Neural progenitor cell (in vitro differentiated cells): ENCODE results near the gene GJA1. TPM values are rescaled to one million over a fixed set of nuclear protein-coding genes. Genes with fewer than 3 reads are reported as not detected.

Experiments
- DNase-seq: peaks from one replicate; pipeline ENCODE4 v3.0.0-alpha.2; 2016; ENCODE audit warnings: low spot score
- H2AFZ ChIP-seq: fragments of 200-600 bp; sonication (generic); replicated peaks from 2 replicates; pipeline ENCODE4 v1.6.1; 2016; ENCODE audit warnings: antibody characterized with exemption
- H3F3A ChIP-seq: fragments of 200-600 bp; sonication (generic); 2 replicates; pipeline ENCODE4 v1.6.1; 2016; ENCODE audit warnings: antibody characterized with exemption, low read depth
- H3K27ac ChIP-seq: fragments of 200-600 bp; sonication (generic); 2 replicates; pipeline ENCODE4 v1.5.1; 2016; ENCODE audit warnings: mild to moderate bottlenecking
- H3K27me3 ChIP-seq: fragments of 200-600 bp; sonication (generic); 2 replicates; pipeline ENCODE4 v1.6.1; 2016; ENCODE audit warnings: mild to moderate bottlenecking, moderate library complexity
- H3K36me3 ChIP-seq: fragments of 200-600 bp; sonication (generic); 2 replicates; pipeline ENCODE4 v1.5.1; 2016
- H3K4me1 ChIP-seq: fragments of 200-600 bp; sonication (generic); 2 replicates; pipeline ENCODE4 v1.6.1; 2016; ENCODE audit warnings: mixed run types
- H3K4me2 ChIP-seq: fragments of 200-600 bp; sonication (generic); 2 replicates; pipeline ENCODE4 v1.6.1; 2016
- H3K4me3 ChIP-seq: fragments of 200-600 bp; sonication (generic); 2 replicates; pipeline ENCODE4 v1.5.1; 2016
- H3K79me2 ChIP-seq: fragments of 200-600 bp; sonication (generic); 2 replicates; pipeline ENCODE4 v1.6.1; 2016; ENCODE audit warnings: low read depth
- H3K9ac ChIP-seq: fragments of 200-600 bp; sonication (generic); 2 replicates; pipeline ENCODE4 v1.6.1; 2016
- H3K9me3 ChIP-seq: fragments of 200-600 bp; sonication (generic); 2 replicates; pipeline ENCODE4 v1.5.1; 2016; ENCODE audit warnings: low read depth
- H4K20me1 ChIP-seq: fragments of 200-600 bp; sonication (generic); 2 replicates; pipeline ENCODE4 v1.6.1; 2016; ENCODE audit warnings: low read depth
- H3K27ac Mint-ChIP-seq: 3 replicates; pipeline ENCODE4 v1.8.0; 2021; ENCODE audit warnings: mixed read lengths
- H3K27me3 Mint-ChIP-seq: 2 replicates; pipeline ENCODE4 v1.8.0; 2022; ENCODE audit warnings: low read depth, mild to moderate bottlenecking, inconsistent platforms, moderate library complexity, mixed read lengths; ENCODE audit not compliant: insufficient read depth
- H3K36me3 Mint-ChIP-seq: 3 replicates; pipeline ENCODE4 v1.8.0; 2021; ENCODE audit warnings: mixed read lengths
- H3K4me1 Mint-ChIP-seq: 3 replicates; pipeline ENCODE4 v1.8.0; 2021; ENCODE audit warnings: mixed read lengths
- H3K4me3 Mint-ChIP-seq: 3 replicates; pipeline ENCODE4 v1.8.0; 2021; ENCODE audit warnings: mild to moderate bottlenecking, moderate library complexity, mixed read lengths
- H3K9me3 Mint-ChIP-seq: 3 replicates; pipeline ENCODE4 v1.8.0; 2020; ENCODE audit warnings: mixed read lengths
- CTCF ChIP-seq: fragments of 200-600 bp; sonication (generic); IDR thresholded peaks from 2 replicates; pipeline ENCODE4 v1.5.1; 2017; ENCODE audit warnings: antibody characterized with exemption, mild to moderate bottlenecking
- EZH2 ChIP-seq: fragments of 200-600 bp; sonication (generic); IDR thresholded peaks from 2 replicates; pipeline ENCODE4 v1.6.1; 2017; ENCODE audit warnings: antibody characterized with exemption, mild to moderate bottlenecking, moderate library complexity
- EZH2phosphoT487 ChIP-seq: fragments of 200-600 bp; sonication (generic); IDR thresholded peaks from 2 replicates; pipeline ENCODE4 v1.6.1; 2017; ENCODE audit warnings: antibody characterized with exemption
- total RNA-seq: library from RNA; depleted of rRNA; stranded (reverse); fragments of >200 nt; gene quantifications from 2 replicates; pipeline ENCODE4 v1.2.3, GENCODE V29; 2015; ENCODE audit warnings: low replicate concordance

The GJA1 gene
- total RNA-seq, 1 donor from 2014 or later: 622 TPM

DNA sequence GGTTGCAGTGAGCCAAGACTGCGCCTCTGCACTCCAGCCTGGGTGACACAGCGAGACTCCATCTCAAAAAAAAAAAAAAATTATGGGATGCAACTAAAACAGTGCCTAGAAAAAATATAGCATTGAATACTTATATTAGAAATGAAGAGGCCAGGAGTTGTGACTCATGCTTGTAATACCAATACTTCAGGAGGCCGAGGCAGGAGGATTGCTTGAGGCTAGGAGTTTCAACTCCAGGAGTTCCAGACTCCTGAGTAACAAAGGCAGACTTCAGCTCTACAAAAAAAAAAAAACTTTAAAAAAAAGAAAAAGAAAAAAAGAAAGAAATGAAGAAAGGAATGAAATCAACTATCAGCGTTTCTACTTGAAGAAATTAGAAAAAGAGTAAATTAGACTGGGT lies 17.1 kb upstream of the GJA1 start:
- no peaks in the 10 kb centered on the region for H3F3A ChIP-seq
- Mint-ChIP-seq H3K4me3 (no peak overlapping the region), H3K4me1 (no peaks in the 10 kb centered on the region), H3K9me3 (peaks cover 2% of the 10 kb centered on the region), H3K27me3 (no peaks in the 10 kb centered on the region), H3K36me3 (no peaks in the 10 kb centered on the region), H3K27ac (no peak overlapping the region)
- H3K4me1 ChIP-seq: no peaks in the 10 kb centered on the region
- no peak for DNase-seq
- no peaks in the 10 kb centered on the region for H3K79me2 ChIP-seq
- H3K27ac ChIP-seq: no peak overlapping the region
- H4K20me1 ChIP-seq: no peaks in the 10 kb centered on the region
- H3K36me3 ChIP-seq: no peaks in the 10 kb centered on the region
- no peak overlapping the region for H3K4me3 ChIP-seq
- H3K9ac ChIP-seq: no peak overlapping the region
- no peaks in the 10 kb centered on the region for H3K9me3 ChIP-seq
- TF ChIP-seq EZH2 (no peak), EZH2phosphoT487 (no peak), CTCF (no peak)
- H3K27me3 ChIP-seq: no peaks in the 10 kb centered on the region
- no peak overlapping the region for H2AFZ ChIP-seq
- H3K4me2 ChIP-seq: no peak overlapping the region

GRCh38 chr6:121426686-121427085 lies 8.8 kb upstream of the GJA1 start:
- no peak for DNase-seq
- Histone ChIP-seq H3K4me3 (no peak overlapping the region), H4K20me1 (no peaks in the 10 kb centered on the region), H3K9ac (no peak overlapping the region), H3K36me3 (no peaks in the 10 kb centered on the region), H3K27ac (no peak overlapping the region), H3K79me2 (no peaks in the 10 kb centered on the region), H3K4me1 (peaks cover 11% of the 10 kb centered on the region), H3K9me3 (no peaks in the 10 kb centered on the region), H2AFZ (no peak overlapping the region), H3F3A (peaks cover 5% of the 10 kb centered on the region), H3K27me3 (no peaks in the 10 kb centered on the region), H3K4me2 (no peak overlapping the region)
- H3K36me3 Mint-ChIP-seq: no peaks in the 10 kb centered on the region
- TF ChIP-seq CTCF (no peak), EZH2phosphoT487 (no peak), EZH2 (no peak)
- H3K27ac Mint-ChIP-seq: no peak overlapping the region
- H3K27me3 Mint-ChIP-seq: no peaks in the 10 kb centered on the region
- no peak overlapping the region for H3K4me3 Mint-ChIP-seq
- H3K9me3 Mint-ChIP-seq: no peaks in the 10 kb centered on the region
- peaks cover 14% of the 10 kb centered on the region for H3K4me1 Mint-ChIP-seq

- Histone ChIP-seq H3K4me1 (peaks cover 18% of the 10 kb centered on the region), H3K9ac (no peak overlapping the region), H3K4me2 (no peak overlapping the region), H3K79me2 (no peaks in the 10 kb centered on the region), H3K4me3 (no peak overlapping the region), H3K9me3 (no peaks in the 10 kb centered on the region), H4K20me1 (no peaks in the 10 kb centered on the region), H3F3A (peaks cover 18% of the 10 kb centered on the region), H3K27me3 (no peaks in the 10 kb centered on the region), H3K27ac (no peak overlapping the region), H2AFZ (no peak overlapping the region), H3K36me3 (no peaks in the 10 kb centered on the region)
- no peaks in the 10 kb centered on the region for H3K9me3 Mint-ChIP-seq
- H3K27ac Mint-ChIP-seq: no peak overlapping the region
- H3K4me1 Mint-ChIP-seq: peaks cover 18% of the 10 kb centered on the region
- no peaks in the 10 kb centered on the region for H3K27me3 Mint-ChIP-seq
- no peak overlapping the region for H3K4me3 Mint-ChIP-seq
- TF ChIP-seq EZH2phosphoT487 (no peak), CTCF (no peak), EZH2 (no peak)
- DNase-seq: no peak
- H3K36me3 Mint-ChIP-seq: no peaks in the 10 kb centered on the region
These were observed 6.3 kb upstream of the GJA1 start for GRCh38 chr6:121428872-121429756.
